HG02870 (cell line): Measurements from ENCODE around the gene ATP5F1E.
"Not testable (repeated sequence)": the region's sequence is repeated elsewhere in the genome, so short reads cannot be mapped to it uniquely, and the experiment has no call there.

Source experiments
- ATAC-seq: cut with Tn5 transposase; IDR thresholded peaks from one replicate; pipeline ENCODE4 v1.9.1; 2021; ENCODE audit warnings: mild to moderate bottlenecking, moderate library complexity; ENCODE audit not compliant: unreplicated experiment

ATP5F1E gene

GRCh38 chr20:59022754-59023153 is 9.4 kb downstream of the ATP5F1E start:
- no peak for ATAC-seq

DNA sequence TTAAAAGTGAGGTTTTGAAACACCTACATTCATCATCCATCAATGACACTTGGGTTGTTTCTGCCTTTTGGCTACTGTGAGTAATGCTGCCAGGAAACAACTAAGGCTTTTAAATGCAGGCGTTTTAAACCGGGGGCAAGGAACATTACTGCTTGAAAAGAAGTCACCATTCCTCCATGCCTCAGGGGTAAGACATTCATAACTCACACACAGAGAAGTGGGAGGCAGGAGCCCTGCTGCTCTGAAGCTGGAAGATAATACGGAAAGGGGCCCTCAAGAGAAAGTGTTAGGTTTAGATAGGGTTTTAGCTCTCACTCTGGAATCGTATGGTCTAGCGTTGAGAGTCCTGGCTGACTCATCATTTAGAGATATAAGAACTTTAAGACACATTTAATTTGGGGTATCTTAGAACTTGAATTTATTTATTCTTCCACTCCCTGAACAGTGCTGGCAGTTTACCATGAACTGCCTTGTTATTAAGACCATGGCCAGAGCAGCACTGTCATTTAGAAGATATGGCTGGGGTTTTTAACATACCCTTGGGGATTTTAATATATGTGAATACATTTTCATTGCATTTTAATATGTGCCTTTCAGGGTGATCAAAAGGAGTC is 11.1 kb downstream of the ATP5F1E start:
- ATAC-seq: no peak

- no peak for ATAC-seq
These were observed 12.9 kb downstream of the ATP5F1E start, which contains the start of gene TUBB1 for GRCh38 chr20:59019217-59019616. TSS of gene TUBB1 (plus strand) at chr20:59019429. CDS start at chr20:59019523, 94 bp downstream.

DNA sequence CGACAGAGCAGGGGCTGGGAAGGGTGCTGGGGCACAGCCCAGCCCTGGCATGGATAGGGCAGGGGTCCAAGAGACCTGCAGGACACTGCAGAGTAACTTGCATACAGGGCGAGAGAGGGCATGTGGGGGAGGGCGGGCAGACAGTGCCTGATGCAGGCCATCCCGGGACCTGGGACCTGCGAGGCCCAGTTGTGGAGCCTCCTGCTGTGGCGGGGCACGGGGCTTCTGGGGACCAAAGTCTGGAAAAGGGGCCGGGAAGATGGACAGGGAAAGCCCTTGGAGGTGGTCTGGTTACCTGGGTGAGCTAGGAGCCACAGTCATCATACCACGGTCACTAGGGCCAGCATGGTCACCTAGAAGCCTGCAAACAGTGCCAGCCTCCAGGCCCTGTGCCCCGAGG is 13.3 kb downstream of the ATP5F1E start:
- no peak for ATAC-seq

GRCh38 chr20:59017493-59018231 is 14.5 kb downstream of the ATP5F1E start:
- no peak for ATAC-seq

DNA sequence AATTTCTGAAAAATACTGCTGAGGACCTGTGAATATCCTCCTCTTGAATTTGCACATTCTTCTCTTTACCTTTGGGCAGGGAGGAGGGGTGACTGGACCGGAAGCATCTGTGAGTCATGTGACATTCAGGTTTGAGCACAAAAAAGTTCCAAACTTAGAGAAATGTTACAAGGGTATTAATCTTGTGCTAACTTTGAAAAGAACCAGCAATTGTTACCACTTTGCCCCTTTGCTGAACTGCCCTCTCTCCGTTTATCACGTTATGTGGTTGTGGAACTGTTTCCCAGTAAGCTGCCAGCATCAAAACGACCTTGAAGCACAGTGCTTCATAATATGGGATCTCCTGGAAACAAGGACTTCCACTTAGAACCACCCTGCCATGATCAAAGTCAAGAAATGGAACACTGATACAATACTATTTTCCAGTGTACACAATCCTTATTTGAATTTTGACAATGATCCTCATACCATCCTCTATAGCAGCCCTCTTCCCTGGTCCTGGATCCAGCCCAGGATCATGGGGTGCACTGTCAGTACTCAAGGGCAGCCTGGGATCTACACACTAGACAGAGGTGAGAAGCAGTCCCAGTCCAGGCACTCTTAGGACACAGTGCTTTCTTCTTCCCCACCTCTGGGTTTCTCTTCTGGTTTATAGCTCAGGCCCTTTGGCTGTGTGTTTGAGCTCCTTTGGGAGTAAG is 15.2 kb downstream of the ATP5F1E start:
- no peak for ATAC-seq

GRCh38 chr20:59015812-59016711 is 16.1 kb downstream of the ATP5F1E start:
- no peak for ATAC-seq

GRCh38 chr20:59015411-59015810 is 16.7 kb downstream of the ATP5F1E start:
- no peak for ATAC-seq

GRCh38 chr20:59014680-59015389 is 17.3 kb downstream of the ATP5F1E start:
- ATAC-seq: no peak

DNA sequence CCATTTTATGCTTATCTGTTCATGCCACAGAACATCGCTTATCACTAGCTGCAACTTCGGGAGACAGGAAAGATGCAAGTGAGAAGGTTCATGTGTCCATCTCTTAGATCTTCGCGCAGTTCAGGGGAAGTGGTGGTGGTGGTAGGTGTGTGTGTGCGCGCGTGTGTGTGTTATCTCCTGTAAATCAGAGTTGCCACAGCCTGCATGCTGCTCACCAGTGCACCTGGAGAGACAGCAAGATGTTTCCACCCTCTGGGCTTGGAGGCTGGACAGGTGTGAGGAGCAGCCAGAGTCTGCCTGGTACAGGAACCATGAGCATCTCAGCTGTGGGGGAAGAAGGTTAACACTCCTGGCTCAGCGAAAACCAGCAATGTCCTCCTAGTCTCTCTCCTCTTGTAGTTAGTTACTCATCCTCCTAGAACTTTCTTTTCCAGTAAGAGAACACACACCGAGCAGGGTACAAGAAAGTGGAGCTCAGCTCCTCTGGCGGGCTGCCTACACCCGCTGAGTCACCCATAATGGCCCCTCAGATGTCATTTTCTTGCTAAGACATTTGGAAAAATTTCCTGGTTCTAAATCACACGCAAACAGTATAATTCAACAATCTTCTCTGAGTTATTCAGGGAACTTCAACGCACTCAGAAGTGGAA is 18.1 kb downstream of the ATP5F1E start:
- ATAC-seq: no peak

GRCh38 chr20:59013031-59013951 is 18.8 kb downstream of the ATP5F1E start:
- no peak for ATAC-seq

DNA sequence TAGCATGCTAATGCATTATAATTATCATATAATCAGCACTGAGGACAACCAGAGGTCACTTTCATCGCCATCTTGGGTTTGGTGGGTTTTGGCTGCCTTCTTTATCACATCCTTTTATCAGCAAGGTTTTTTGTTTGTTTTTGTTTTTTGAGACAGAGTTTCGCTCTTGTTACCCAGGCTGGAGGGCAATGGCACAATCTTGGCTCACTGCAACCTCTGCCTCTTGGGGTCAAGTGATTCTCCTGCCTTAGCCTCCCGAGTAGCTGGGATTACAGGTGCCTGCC is 20.3 kb downstream of the ATP5F1E start:
- ATAC-seq: not testable (repeated sequence)

DNA sequence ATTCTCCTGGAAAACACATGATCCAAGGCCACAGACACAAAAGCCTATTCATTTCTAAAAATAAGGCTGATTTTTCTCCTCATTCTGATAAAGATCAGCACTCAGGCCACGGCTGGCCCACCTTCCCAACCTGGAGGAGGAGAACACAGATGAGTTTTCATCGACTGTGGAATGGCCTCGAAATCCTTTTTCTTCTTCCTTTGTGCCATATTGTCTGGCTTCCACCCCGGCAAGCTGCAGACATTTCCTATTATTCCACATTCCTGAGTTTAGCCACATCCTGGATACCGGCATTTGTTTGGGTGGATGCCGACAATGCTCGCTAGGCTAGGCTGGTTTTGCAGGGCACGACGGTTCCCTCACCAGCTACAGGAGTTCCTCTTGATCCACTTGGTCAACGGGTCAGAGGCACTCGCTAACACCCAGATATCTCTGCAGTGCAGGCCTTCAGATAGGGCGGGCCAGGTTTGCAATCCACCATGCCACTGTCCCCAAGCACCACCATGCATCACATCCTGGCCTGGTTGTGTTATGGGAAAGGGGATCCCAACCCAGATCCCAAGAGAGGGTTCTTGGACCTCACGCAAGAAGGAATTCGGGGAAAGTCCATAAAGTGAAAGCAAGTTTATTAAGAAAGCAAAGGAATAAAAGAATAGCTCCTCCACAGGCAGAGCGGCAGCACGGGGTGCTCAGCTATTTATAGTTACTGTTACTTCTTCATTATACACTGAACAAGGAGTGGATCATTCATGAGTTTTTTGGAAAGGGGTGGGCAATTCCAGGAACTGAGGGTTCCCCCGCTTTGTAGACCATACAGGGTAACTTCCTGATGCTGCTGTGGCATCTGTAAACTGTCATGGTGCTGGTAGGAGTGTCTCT is 20.9 kb downstream of the ATP5F1E start:
- ATAC-seq: no peak

GRCh38 chr20:59010321-59010994 is 21.7 kb downstream of the ATP5F1E start:
- no peak for ATAC-seq

GRCh38 chr20:59008715-59009336 is 23.3 kb downstream of the ATP5F1E start:
- ATAC-seq: no peak

- peak; percentile 40 for ATAC-seq
These were observed 24.2 kb downstream of the ATP5F1E start for GRCh38 chr20:59007665-59008511.
